Panc1 (cell line): Measurements from ENCODE around the gene ACOT2. TPM values are rescaled to one million over a fixed set of nuclear protein-coding genes. Genes with fewer than 3 reads are reported as not detected.

Experiments
- ATAC-seq: fragments of 200-7000 bp; cut with Tn5 transposase; 2 replicates; pipeline ENCODE4 v1.9.1; 2020; ENCODE audit warnings: mild to moderate bottlenecking, moderate library complexity
- BruUV-seq: library from RNA; stranded (reverse); fragments of 400-500 nt; replicated peaks from 2 replicates; lab custom pipeline; 2021; lab: Mats Ljungman, UMichigan
- CTCF ChIA-PET: fragments of 300-600 bp; sonication (Branson Sonifier 250); formaldehyde crosslinking; loops from one replicate; lab custom pipeline; 2022; ENCODE audit warnings: antibody characterized with exemption; lab: Charles Lee
- POLR2A ChIA-PET: fragments of 300-600 bp; sonication (Branson Sonifier 250); formaldehyde crosslinking; loops from one replicate; lab custom pipeline; 2022; ENCODE audit warnings: antibody characterized with exemption; lab: Charles Lee
- DNase-seq: peaks from one replicate; pipeline ENCODE4 v3.0.0-alpha.2; 2010; ENCODE audit warnings: low read depth, low spot score
- H3K27ac ChIP-seq: 2 replicates; pipeline ENCODE4 v1.5.1; 2011; ENCODE audit warnings: mild to moderate bottlenecking, low read length, inconsistent platforms
- H3K27me3 ChIP-seq: fragments of 200-500 bp; sonication (Bioruptor generic); 2 replicates; pipeline ENCODE4 v1.6.0; 2014; ENCODE audit warnings: low read length, inconsistent platforms; ENCODE audit not compliant: control insufficient read depth, insufficient read depth
- H3K36me3 ChIP-seq: fragments of 200-500 bp; sonication (Bioruptor generic); 2 replicates; pipeline ENCODE4 v1.5.1; 2014; ENCODE audit warnings: inconsistent platforms, mild to moderate bottlenecking, low read length, moderate library complexity; ENCODE audit not compliant: control insufficient read depth, insufficient read depth
- H3K4me1 ChIP-seq: 2 replicates; pipeline ENCODE4 v1.5.1; 2011; ENCODE audit warnings: inconsistent platforms, mild to moderate bottlenecking, low read length, moderate library complexity; ENCODE audit not compliant: control insufficient read depth, insufficient read depth
- H3K4me3 ChIP-seq, 2 experiments: 2 replicates each; pipeline ENCODE4 v1.5.1; 2011 to 2012; ENCODE audit warnings: low read depth in 2 of 2, low read length in 2 of 2, mild to moderate bottlenecking in 2 of 2, inconsistent platforms in 1 of 2, moderate library complexity in 1 of 2
- H3K9me3 ChIP-seq: fragments of 200-500 bp; sonication (Bioruptor generic); 2 replicates; pipeline ENCODE4 v1.5.1; 2014; ENCODE audit warnings: low read depth, mild to moderate bottlenecking, inconsistent platforms, low read length, moderate library complexity; ENCODE audit not compliant: control insufficient read depth, insufficient read depth
- POLR2AphosphoS5 ChIP-seq: IDR thresholded peaks from 2 replicates; pipeline ENCODE4 v1.6.1; 2012; ENCODE audit warnings: mild to moderate bottlenecking, low read depth, low read length, moderate library complexity
- REST ChIP-seq, 2 experiments: IDR thresholded peaks; 2 replicates each; pipeline ENCODE4 v1.6.1; 2011 to 2012; ENCODE audit warnings: low read depth in 2 of 2, control low read depth in 1 of 2, low read length in 1 of 2, mild to moderate bottlenecking in 1 of 2, moderate library complexity in 1 of 2; ENCODE audit not compliant: insufficient read depth in 1 of 2
- SIN3A ChIP-seq: IDR thresholded peaks from 2 replicates; pipeline ENCODE4 v1.6.1; 2012; ENCODE audit warnings: low read depth, mild to moderate bottlenecking, low read length, moderate library complexity, borderline replicate concordance; ENCODE audit not compliant: insufficient read depth
- TCF7L2 ChIP-seq: IDR thresholded peaks from 2 replicates; pipeline ENCODE4 v1.6.1; 2011; ENCODE audit warnings: mild to moderate bottlenecking, low read depth, low read length, inconsistent platforms
- in situ Hi-C: cut with HindIII; loops from 2 replicates; pipeline ENCODE4 v1.10.0; 2016; ENCODE audit warnings: low sequenced_read_pairs, low pct_unique_long_range_greater_than_20kb
- intact Hi-C: fragments of 100-400 bp; cut with micrococcal nuclease; formaldehyde crosslinking; loops from one replicate; pipeline ENCODE4 v1.10.0; 2022; ENCODE audit not compliant: unreplicated experiment
- total RNA-seq: library from RNA; stranded (reverse); gene quantifications from one replicate; pipeline ENCODE4 v1.2.1, GENCODE V29; 2021; ENCODE audit not compliant: unreplicated experiment
- TF ChIP-seq, protein P1 (sequence below): fragments of 450-650 bp; IDR thresholded peaks from 2 replicates; pipeline ENCODE4 v1.5.1; 2017; ENCODE audit warnings: mild to moderate bottlenecking

ACOT2 gene
- total RNA-seq, 1 experiment from 2014 or later = 24.9 TPM

DNA sequence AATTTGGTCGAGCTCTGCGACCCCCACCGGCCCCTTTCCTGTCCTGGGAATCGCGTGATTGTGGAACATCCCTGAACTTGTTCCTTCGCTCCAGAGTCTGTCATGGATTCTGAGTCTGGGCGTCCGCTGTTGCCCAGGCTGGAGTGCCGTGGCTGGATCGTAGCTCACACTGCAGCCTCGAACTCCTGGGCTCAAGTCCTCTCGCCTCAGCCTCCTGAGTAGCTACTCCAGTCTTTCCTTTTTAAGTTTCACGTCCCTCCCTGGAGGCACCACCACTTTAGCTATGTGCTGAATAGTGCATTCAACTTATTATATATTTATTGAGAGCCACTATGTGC lies 44.0 kb downstream of the ACOT2 start:
- no peaks in the 10 kb centered on the region for H3K36me3 ChIP-seq
- no TSS peak for BruUV-seq
- intact Hi-C loops (no loop called here), in situ Hi-C loops (no loop called here)
- ATAC-seq (peak; percentile 72), DNase-seq (no peak)
- H3K27me3 ChIP-seq = no peaks in the 10 kb centered on the region
- H3K27ac ChIP-seq = 0 out of 2 replicates have a peak overlapping the region, but pooled peaks have one; percentile 7
- TF ChIP-seq SIN3A = no peak
- TF ChIP-seq REST (IDR thresholded peaks at IDR 0.05; ENCODE audit: insufficient read depth in 1 of 2, low read depth in 2 of 2, low read length in 1 of 2) = no peak
- no peak for TF ChIP-seq POLR2AphosphoS5
- no peak for TF ChIP-seq TCF7L2
- TF ChIP-seq, protein P1, sequence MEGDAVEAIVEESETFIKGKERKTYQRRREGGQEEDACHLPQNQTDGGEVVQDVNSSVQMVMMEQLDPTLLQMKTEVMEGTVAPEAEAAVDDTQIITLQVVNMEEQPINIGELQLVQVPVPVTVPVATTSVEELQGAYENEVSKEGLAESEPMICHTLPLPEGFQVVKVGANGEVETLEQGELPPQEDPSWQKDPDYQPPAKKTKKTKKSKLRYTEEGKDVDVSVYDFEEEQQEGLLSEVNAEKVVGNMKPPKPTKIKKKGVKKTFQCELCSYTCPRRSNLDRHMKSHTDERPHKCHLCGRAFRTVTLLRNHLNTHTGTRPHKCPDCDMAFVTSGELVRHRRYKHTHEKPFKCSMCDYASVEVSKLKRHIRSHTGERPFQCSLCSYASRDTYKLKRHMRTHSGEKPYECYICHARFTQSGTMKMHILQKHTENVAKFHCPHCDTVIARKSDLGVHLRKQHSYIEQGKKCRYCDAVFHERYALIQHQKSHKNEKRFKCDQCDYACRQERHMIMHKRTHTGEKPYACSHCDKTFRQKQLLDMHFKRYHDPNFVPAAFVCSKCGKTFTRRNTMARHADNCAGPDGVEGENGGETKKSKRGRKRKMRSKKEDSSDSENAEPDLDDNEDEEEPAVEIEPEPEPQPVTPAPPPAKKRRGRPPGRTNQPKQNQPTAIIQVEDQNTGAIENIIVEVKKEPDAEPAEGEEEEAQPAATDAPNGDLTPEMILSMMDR = no peak
- peak overlapping the region; percentile 61 for H3K4me3 ChIP-seq
- H3K4me1 ChIP-seq = 0 out of 2 replicates have a peak, but pooled peaks cover 2% of the 10 kb centered on the region
- POLR2A ChIA-PET = interaction anchor here (0.6 to 0.7 kb wide), 2 partner anchors 122 to 234 kb away, joined by 3 read pairs; no protein-coding TSS in a partner anchor
- no peaks in the 10 kb centered on the region for H3K9me3 ChIP-seq
- CTCF ChIA-PET = interaction anchor here (0.7 kb wide), 1 partner anchor 22 kb away, joined by 3 read pairs; no protein-coding TSS in a partner anchor

GRCh38 chr14:73613419-73613963 lies 44.5 kb downstream of the ACOT2 start:
- Histone ChIP-seq H3K4me1 (0 out of 2 replicates have a peak, but pooled peaks cover 2% of the 10 kb centered on the region), H3K36me3 (no peaks in the 10 kb centered on the region), H3K27ac (no peak overlapping the region), H3K9me3 (no peaks in the 10 kb centered on the region), H3K4me3 (peak overlapping the region; percentile 61; a peak in 3 of 4 replicates), H3K27me3 (no peaks in the 10 kb centered on the region)
- ATAC-seq (no peak), DNase-seq (no peak)
- TF ChIP-seq REST (IDR thresholded peaks at IDR 0.05; ENCODE audit: insufficient read depth in 1 of 2, low read depth in 2 of 2, low read length in 1 of 2) (no peak), TCF7L2 (no peak), SIN3A (no peak), POLR2AphosphoS5 (no peak)
- TF ChIP-seq, protein P1 = no peak
- no TSS peak for BruUV-seq
- POLR2A ChIA-PET = interaction anchor here (0.7 kb wide), 1 partner anchor 122 kb away, joined by 3 read pairs; no protein-coding TSS in a partner anchor
- intact Hi-C loops (no loop called here), in situ Hi-C loops (no loop called here)
- CTCF ChIA-PET = interaction anchor here (0.7 kb wide), 1 partner anchor 21 kb away, joined by 3 read pairs; no protein-coding TSS in a partner anchor
